Measurements from ENCODE around the gene MAP1LC3B2. TPM values are rescaled to one million over a fixed set of nuclear protein-coding genes. Genes with fewer than 3 reads are reported as not detected.

Gene MAP1LC3B2
- total and polyA plus RNA-seq, 10 of the 15 experiments (the other 5 are each of a cell fraction or from before 2014, with no cell fraction given): 0.23 to 2.7 (median 0.72) TPM; not detected in 3

DNA sequence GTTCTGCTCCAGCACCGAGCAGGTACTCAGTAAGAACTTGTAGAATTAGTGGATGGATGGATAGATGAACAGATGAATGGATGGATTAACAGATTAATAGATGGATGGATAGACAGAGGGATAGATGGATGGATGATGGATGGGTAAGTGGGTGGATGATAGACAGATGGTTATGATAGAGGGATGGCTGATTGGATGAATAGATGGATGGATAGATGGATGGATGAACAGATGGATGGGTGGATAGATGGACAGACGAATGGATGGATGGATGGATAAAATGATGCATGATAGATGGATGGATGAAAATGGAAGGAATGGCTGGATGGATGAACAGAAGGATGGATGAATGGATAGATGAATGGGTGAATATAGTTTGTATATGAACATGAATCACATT is 8.0 kb upstream of the MAP1LC3B2 start:
- no peak overlapping the region for H3K4me3 ChIP-seq
- no peak overlapping the region for H2AFZ ChIP-seq (ENCODE audit: control insufficient read depth, low read depth, low read length)
- in situ Hi-C loops (cut with MboI): no loop called here
- H3K9me3 ChIP-seq (replicated peaks; ENCODE audit: control insufficient read depth, insufficient read depth, low read length): peaks cover 12% of the 10 kb centered on the region; the same call in 2 of the 3 replicates
- ChIA-PET RAD21 (ENCODE audit: unreplicated experiment) (no interaction called here), POLR2A (no interaction called here), SMC1A (ENCODE audit: uncharacterized antibody, unreplicated experiment) (interaction anchor here (1.1 kb wide), 1 partner anchor 10 kb away, joined by 4 read pairs; no protein-coding TSS in a partner anchor), CTCF (no interaction called here)
- H3K4me1 ChIP-seq (ENCODE audit: control insufficient read depth, insufficient read depth, low read length): peaks cover 13% of the 10 kb centered on the region
- no peak overlapping the region for H3K9ac ChIP-seq (ENCODE audit: control insufficient read depth, insufficient read depth, low read length)
- H3K79me2 ChIP-seq (ENCODE audit: control insufficient read depth, insufficient read depth, low read length): no peaks in the 10 kb centered on the region
- no peaks in the 10 kb centered on the region for H3K27me3 ChIP-seq (replicated peaks in 1 of 2; ENCODE audit: control insufficient read depth in 2 of 2, insufficient read depth in 2 of 2, low read length in 1 of 2)
- no peak overlapping the region for H3K27ac ChIP-seq (ENCODE audit: control insufficient read depth, insufficient read depth)
- no TSS peak for BruUV-seq (replicated peaks)
- FAIRE-seq: no peak
- WGBS (ENCODE audit: insufficient coverage, insufficient replicate concordance, low lambda C conversion rate, missing lambda C conversion rate): 94% methylated on average over 2 of the region's 2 CpGs
- no peak for DNase-seq (ENCODE audit: low read depth, low spot score)
- no peaks in the 10 kb centered on the region for H4K20me1 ChIP-seq (ENCODE audit: control insufficient read depth, insufficient read depth)
- no peak for ATAC-seq
- no peak for TF ChIP-seq SUPT20H (IDR thresholded peaks at IDR 0.05; ENCODE audit: borderline replicate concordance, control insufficient read depth, low read depth, low read length)
- intact Hi-C loops (cut with micrococcal nuclease; ENCODE audit: unreplicated experiment): no loop called here
- H3K4me2 ChIP-seq (ENCODE audit: control insufficient read depth, insufficient read depth): no peak overlapping the region
- no peaks in the 10 kb centered on the region for H3K36me3 ChIP-seq (ENCODE audit: control insufficient read depth in 2 of 2, insufficient read depth in 2 of 2, low read length in 1 of 2)

DNA sequence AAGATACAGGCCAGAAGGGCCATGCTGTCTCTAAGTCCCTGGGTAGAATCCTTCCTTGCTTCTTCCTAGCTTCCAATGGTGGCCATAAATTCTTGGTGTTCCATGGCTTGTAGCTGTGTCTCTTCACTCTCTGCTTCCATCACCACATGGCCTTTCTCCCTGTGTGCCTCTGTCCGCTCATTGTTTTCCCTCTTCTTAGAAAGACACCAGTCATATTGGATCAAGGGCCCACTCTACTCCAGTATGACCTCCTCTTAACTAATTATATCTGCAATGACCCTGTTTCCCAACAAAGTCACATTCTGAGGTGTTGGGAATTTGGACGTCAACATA is 7.6 kb upstream of the MAP1LC3B2 start:
- Histone ChIP-seq H3K79me2 (ENCODE audit: control insufficient read depth, insufficient read depth, low read length) (no peaks in the 10 kb centered on the region), H3K4me3 (no peak overlapping the region), H3K27me3 (replicated peaks in 1 of 2; ENCODE audit: control insufficient read depth in 2 of 2, insufficient read depth in 2 of 2, low read length in 1 of 2) (no peaks in the 10 kb centered on the region), H3K4me2 (ENCODE audit: control insufficient read depth, insufficient read depth) (no peak overlapping the region), H3K36me3 (ENCODE audit: control insufficient read depth in 2 of 2, insufficient read depth in 2 of 2, low read length in 1 of 2) (no peaks in the 10 kb centered on the region), H3K9ac (ENCODE audit: control insufficient read depth, insufficient read depth, low read length) (no peak overlapping the region), H3K27ac (ENCODE audit: control insufficient read depth, insufficient read depth) (no peak overlapping the region), H2AFZ (ENCODE audit: control insufficient read depth, low read depth, low read length) (no peak overlapping the region), H3K4me1 (ENCODE audit: control insufficient read depth, insufficient read depth, low read length) (peaks cover 13% of the 10 kb centered on the region), H4K20me1 (ENCODE audit: control insufficient read depth, insufficient read depth) (no peaks in the 10 kb centered on the region), H3K9me3 (replicated peaks; ENCODE audit: control insufficient read depth, insufficient read depth, low read length) (peaks cover 12% of the 10 kb centered on the region; the same call in 2 of the 3 replicates)
- 100% methylated on average over 2 of the region's 2 CpGs for WGBS (ENCODE audit: insufficient coverage, insufficient replicate concordance, low lambda C conversion rate, missing lambda C conversion rate)
- BruUV-seq (replicated peaks): no TSS peak
- in situ Hi-C loops (cut with MboI) (no loop called here), intact Hi-C loops (cut with micrococcal nuclease; ENCODE audit: unreplicated experiment) (no loop called here)
- ATAC-seq (no peak), DNase-seq (ENCODE audit: low read depth, low spot score) (no peak), FAIRE-seq (no peak)
- CTCF ChIA-PET: no interaction called here
- RAD21 ChIA-PET (ENCODE audit: unreplicated experiment): no interaction called here
- SMC1A ChIA-PET (ENCODE audit: uncharacterized antibody, unreplicated experiment): interaction anchor here (1.1 kb wide), 1 partner anchor 9 kb away, joined by 4 read pairs; no protein-coding TSS in a partner anchor
- POLR2A ChIA-PET: no interaction called here
- TF ChIP-seq WRNIP1 (IDR thresholded peaks at IDR 0.05; ENCODE audit: borderline replicate concordance, low read depth, low read length) (no peak), TAF1 (IDR thresholded peaks at IDR 0.05; ENCODE audit: borderline replicate concordance, low read depth, low read length) (no peak), CREM (IDR thresholded peaks at IDR 0.05; ENCODE audit: low read depth) (no peak), BHLHE40 (IDR thresholded peaks at IDR 0.05; ENCODE audit: borderline replicate concordance in 1 of 2, low read depth in 2 of 2, low read length in 1 of 2) (no peak), TBL1XR1 (IDR thresholded peaks at IDR 0.05; ENCODE audit: low read depth, low read length) (no peak), NFXL1 (IDR thresholded peaks at IDR 0.05; ENCODE audit: borderline replicate concordance) (no peak), KAT2A (conservative IDR thresholded peaks at IDR 0.05; ENCODE audit: control insufficient read depth, low read depth, low read length) (no peak), SREBF2 (IDR thresholded peaks at IDR 0.05; ENCODE audit: low read length) (no peak), GABPA (IDR thresholded peaks at IDR 0.05; ENCODE audit: low read depth) (no peak), PAX8 (IDR thresholded peaks at IDR 0.05) (no peak), HDAC2 (IDR thresholded peaks at IDR 0.05) (no peak), ATF7 (IDR thresholded peaks at IDR 0.05; ENCODE audit: low read depth) (no peak), SUPT20H (IDR thresholded peaks at IDR 0.05; ENCODE audit: borderline replicate concordance, control insufficient read depth, low read depth, low read length) (no peak), RCOR1 (conservative IDR thresholded peaks at IDR 0.05; ENCODE audit: low read depth, low read length) (no peak), SMAD5 (IDR thresholded peaks at IDR 0.05; ENCODE audit: low read depth) (no peak), CHD1 (IDR thresholded peaks at IDR 0.05; ENCODE audit: low read depth, low read length) (no peak)
- TF ChIP-seq, protein P1, sequence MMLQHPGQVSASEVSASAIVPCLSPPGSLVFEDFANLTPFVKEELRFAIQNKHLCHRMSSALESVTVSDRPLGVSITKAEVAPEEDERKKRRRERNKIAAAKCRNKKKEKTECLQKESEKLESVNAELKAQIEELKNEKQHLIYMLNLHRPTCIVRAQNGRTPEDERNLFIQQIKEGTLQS (IDR thresholded peaks at IDR 0.05; ENCODE audit: borderline replicate concordance, extremely low read depth, low read depth, low read length): no peak
- TF ChIP-seq, protein P2, sequence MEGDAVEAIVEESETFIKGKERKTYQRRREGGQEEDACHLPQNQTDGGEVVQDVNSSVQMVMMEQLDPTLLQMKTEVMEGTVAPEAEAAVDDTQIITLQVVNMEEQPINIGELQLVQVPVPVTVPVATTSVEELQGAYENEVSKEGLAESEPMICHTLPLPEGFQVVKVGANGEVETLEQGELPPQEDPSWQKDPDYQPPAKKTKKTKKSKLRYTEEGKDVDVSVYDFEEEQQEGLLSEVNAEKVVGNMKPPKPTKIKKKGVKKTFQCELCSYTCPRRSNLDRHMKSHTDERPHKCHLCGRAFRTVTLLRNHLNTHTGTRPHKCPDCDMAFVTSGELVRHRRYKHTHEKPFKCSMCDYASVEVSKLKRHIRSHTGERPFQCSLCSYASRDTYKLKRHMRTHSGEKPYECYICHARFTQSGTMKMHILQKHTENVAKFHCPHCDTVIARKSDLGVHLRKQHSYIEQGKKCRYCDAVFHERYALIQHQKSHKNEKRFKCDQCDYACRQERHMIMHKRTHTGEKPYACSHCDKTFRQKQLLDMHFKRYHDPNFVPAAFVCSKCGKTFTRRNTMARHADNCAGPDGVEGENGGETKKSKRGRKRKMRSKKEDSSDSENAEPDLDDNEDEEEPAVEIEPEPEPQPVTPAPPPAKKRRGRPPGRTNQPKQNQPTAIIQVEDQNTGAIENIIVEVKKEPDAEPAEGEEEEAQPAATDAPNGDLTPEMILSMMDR (IDR thresholded peaks at IDR 0.05 in 2 of 3, conservative IDR thresholded peaks at IDR 0.05 in 1 of 3; ENCODE audit: control insufficient read depth in 2 of 3, extremely low read depth in 1 of 3, insufficient read depth in 1 of 3, low read depth in 3 of 3, low read length in 3 of 3): no peak
